B cell (primary cell): ENCODE results near the gene SIRPA. TPM values are rescaled to one million over a fixed set of nuclear protein-coding genes. Genes with fewer than 3 reads are reported as not detected.

Experiments used
- ATAC-seq: fragments of 200-7000 bp; cut with Tn5 transposase; one replicate; pipeline ENCODE4 v1.10.0; 2021; ENCODE audit warnings: low read depth, mild to moderate bottlenecking, moderate number of reproducible peaks, moderate library complexity
- CTCF ChIA-PET: fragments of 350-600 bp; sonication (Branson Sonifier 250); formaldehyde crosslinking; loops from one replicate; lab custom pipeline; 2021; ENCODE audit warnings: antibody characterized with exemption, inconsistent platforms; lab: Charles Lee
- POLR2A ChIA-PET: fragments of 350-600 bp; sonication (Branson Sonifier 250); formaldehyde crosslinking; loops from one replicate; lab custom pipeline; 2021; ENCODE audit warnings: antibody characterized with exemption; lab: Charles Lee
- DNase-seq: peaks from one replicate; pipeline ENCODE4 v3.0.0; 2013
- H2AFZ ChIP-seq: 2 replicates; pipeline ENCODE4 v1.6.1; 2012; ENCODE audit warnings: mild to moderate bottlenecking, low read depth, low read length; ENCODE audit not compliant: insufficient read depth, poor library complexity, severe bottlenecking
- H3K27ac ChIP-seq, 2 donors: 1 replicate in 1 of 2; 2 replicates in 1 of 2; pipeline ENCODE4 v1.5.1; 2012 to 2013; ENCODE audit warnings: low read length in 2 of 2, mild to moderate bottlenecking in 2 of 2, moderate library complexity in 1 of 2
- H3K27me3 ChIP-seq, 4 experiments: fragments of 200-600 bp in 1 of 4; sonication (generic) in 1 of 4; replicated peaks in 1 of 4; 1 replicate in 2 of 4; 2 replicates in 2 of 4; pipeline versions ENCODE4 v1.6.1 to v1.7.0; 2013 to 2016; ENCODE audit warnings: low read length in 3 of 4, mild to moderate bottlenecking in 2 of 4, mixed read lengths in 1 of 4, moderate library complexity in 1 of 4; ENCODE audit not compliant: insufficient read depth in 4 of 4, control insufficient read depth in 3 of 4; ENCODE audit errors: control extremely low read depth in 1 of 4
- H3K36me3 ChIP-seq, 2 experiments: replicated peaks in 1 of 2; 1 replicate in 1 of 2; 2 replicates in 1 of 2; pipeline versions ENCODE4 v1.6.1 to v1.7.1; 2013; ENCODE audit warnings: low read length in 1 of 2; ENCODE audit not compliant: insufficient read depth in 2 of 2, control insufficient read depth in 1 of 2; ENCODE audit errors: control extremely low read depth in 1 of 2, extremely low read depth in 1 of 2
- H3K4me1 ChIP-seq, 2 donors: fragments of 200-600 bp in 1 of 2; sonication (generic) in 1 of 2; 1 replicate in 1 of 2; 2 replicates in 1 of 2; pipeline versions ENCODE4 v1.5.1 to v1.6.1; 2013 to 2017; ENCODE audit warnings: low read length in 2 of 2; ENCODE audit not compliant: control insufficient read depth in 2 of 2, insufficient read depth in 2 of 2
- H3K4me2 ChIP-seq: replicated peaks from 2 replicates; pipeline ENCODE3; 2012; ENCODE audit warnings: mild to moderate bottlenecking, low read depth, low read length; ENCODE audit not compliant: poor library complexity, severe bottlenecking
- H3K4me3 ChIP-seq, 5 experiments: fragments of 200-600 bp in 1 of 5; sonication (generic) in 1 of 5; 1 replicate in 3 of 5; 2 replicates in 2 of 5; pipeline versions ENCODE4 v1.5.1 to v1.7.0; 2011 to 2016; ENCODE audit warnings: low read length in 4 of 5, mild to moderate bottlenecking in 4 of 5, low read depth in 2 of 5, control low read depth in 1 of 5, moderate library complexity in 1 of 5; ENCODE audit not compliant: insufficient read depth in 1 of 5; ENCODE audit errors: control extremely low read depth in 1 of 5, extremely low read depth in 1 of 5
- H3K79me2 ChIP-seq: fragments of 200-600 bp; sonication (generic); one replicate; pipeline ENCODE4 v1.6.0; 2016; ENCODE audit warnings: low read length; ENCODE audit not compliant: control insufficient read depth, insufficient read depth
- H3K9ac ChIP-seq: fragments of 200-600 bp; sonication (generic); 2 replicates; pipeline ENCODE4 v1.6.1; 2017; ENCODE audit warnings: mild to moderate bottlenecking, low read length, moderate library complexity
- H3K9me3 ChIP-seq, 3 donors: one replicate each; pipeline versions ENCODE4 v1.6.1 to v1.7.1; 2013; ENCODE audit warnings: low read length in 2 of 3; ENCODE audit not compliant: control insufficient read depth in 2 of 3, insufficient read depth in 1 of 3; ENCODE audit errors: control extremely low read depth in 1 of 3
- H4K20me1 ChIP-seq: 2 replicates; pipeline ENCODE4 v1.6.0; 2012; ENCODE audit warnings: mild to moderate bottlenecking, low read length; ENCODE audit not compliant: insufficient read depth, control insufficient read depth, poor library complexity, severe bottlenecking
- H3K27ac Mint-ChIP-seq: one replicate; pipeline ENCODE4 v1.8.0; 2021; ENCODE audit warnings: mixed read lengths
- H3K27me3 Mint-ChIP-seq: one replicate; pipeline ENCODE4 v1.8.0; 2021; ENCODE audit warnings: mixed read lengths
- H3K4me1 Mint-ChIP-seq: one replicate; pipeline ENCODE4 v1.8.0; 2021; ENCODE audit warnings: mixed read lengths
- H3K4me3 Mint-ChIP-seq: one replicate; pipeline ENCODE4 v1.8.0; 2021; ENCODE audit warnings: mixed read lengths
- H3K9me3 Mint-ChIP-seq: one replicate; pipeline ENCODE4 v1.8.0; 2022; ENCODE audit warnings: mixed read lengths; ENCODE audit not compliant: insufficient read depth
- EZH2 ChIP-seq: IDR thresholded peaks from 2 replicates; pipeline ENCODE4 v1.6.1; 2012; ENCODE audit warnings: borderline replicate concordance, low read depth, mild to moderate bottlenecking, moderate library complexity, low read length; ENCODE audit not compliant: insufficient read depth, poor library complexity, severe bottlenecking
- WGBS: methylation state at CpG from one replicate; pipeline ENCODE4 v1.1.5; 2013; ENCODE audit warnings: missing lambda C conversion rate; ENCODE audit not compliant: insufficient coverage; 5-methylcytosine and 5-hydroxymethylcytosine counted together
- intact Hi-C: fragments of 100-400 bp; cut with micrococcal nuclease; formaldehyde crosslinking; loops from one replicate; pipeline ENCODE4 v1.10.0; 2022
- polyA plus RNA-seq: library from polyadenylated mRNA; depleted of rRNA; stranded (reverse); fragments of >200 nt; gene quantifications from 2 replicates; pipeline ENCODE4 v1.2.3, GENCODE V29; 2012
- total RNA-seq, 2 donors: library from RNA; stranded (reverse); fragments of 120-200 nt in 1 of 2; gene quantifications; 1 replicate in 1 of 2; 2 replicates in 1 of 2; pipeline versions ENCODE4 v1.2.3 to v1.2.4, GENCODE V29; 2013 to 2022
- TF ChIP-seq, protein P1 (sequence below): fragments of 200-600 bp; IDR thresholded peaks from one replicate; pipeline ENCODE4 v1.8.0; 2022; ENCODE audit warnings: antibody characterized with exemption, mild to moderate bottlenecking

SIRPA gene
- total and polyA plus RNA-seq, 2 donors (not counting 1 experiment from before 2014, with no cell fraction given) = 0.94 to 10.2 TPM

DNA sequence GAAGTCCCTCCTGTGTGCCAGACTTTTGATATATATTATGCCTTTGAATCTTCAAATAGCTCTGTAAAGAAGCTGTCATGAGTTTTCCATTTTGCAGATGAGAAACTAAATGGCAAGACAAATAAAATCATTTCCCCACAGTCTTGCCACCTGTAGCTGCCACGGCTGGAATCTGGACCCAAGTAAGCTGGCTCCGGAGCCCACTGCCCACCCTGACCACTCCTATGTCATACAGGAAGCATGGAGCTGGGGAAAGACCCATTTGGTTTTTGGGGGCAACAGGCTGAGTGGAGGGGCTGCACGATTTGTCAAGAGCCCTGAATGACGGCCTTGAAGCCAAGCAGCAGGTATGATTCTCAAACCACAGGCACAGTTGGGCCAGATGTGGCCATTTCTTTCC, 10.0 kb upstream of the SIRPA start:
- H3K9me3 Mint-ChIP-seq = no peaks in the 10 kb centered on the region
- DNase-seq (no peak), ATAC-seq (no peak)
- H3K27me3 ChIP-seq = peaks cover 0 to 28% (median 12%) of the 10 kb centered on the region in 4 experiments
- H3K27ac Mint-ChIP-seq = peak overlapping the region; percentile 10
- POLR2A ChIA-PET = no interaction called here
- no peak overlapping the region for H2AFZ ChIP-seq
- no peak overlapping the region for H3K27ac ChIP-seq
- H3K36me3 ChIP-seq = no peaks in the 10 kb centered on the region
- WGBS = 80% methylated on average over 2 of the region's 4 CpGs
- no peaks in the 10 kb centered on the region for H3K79me2 ChIP-seq
- TF ChIP-seq EZH2 = no peak
- TF ChIP-seq, protein P1, sequence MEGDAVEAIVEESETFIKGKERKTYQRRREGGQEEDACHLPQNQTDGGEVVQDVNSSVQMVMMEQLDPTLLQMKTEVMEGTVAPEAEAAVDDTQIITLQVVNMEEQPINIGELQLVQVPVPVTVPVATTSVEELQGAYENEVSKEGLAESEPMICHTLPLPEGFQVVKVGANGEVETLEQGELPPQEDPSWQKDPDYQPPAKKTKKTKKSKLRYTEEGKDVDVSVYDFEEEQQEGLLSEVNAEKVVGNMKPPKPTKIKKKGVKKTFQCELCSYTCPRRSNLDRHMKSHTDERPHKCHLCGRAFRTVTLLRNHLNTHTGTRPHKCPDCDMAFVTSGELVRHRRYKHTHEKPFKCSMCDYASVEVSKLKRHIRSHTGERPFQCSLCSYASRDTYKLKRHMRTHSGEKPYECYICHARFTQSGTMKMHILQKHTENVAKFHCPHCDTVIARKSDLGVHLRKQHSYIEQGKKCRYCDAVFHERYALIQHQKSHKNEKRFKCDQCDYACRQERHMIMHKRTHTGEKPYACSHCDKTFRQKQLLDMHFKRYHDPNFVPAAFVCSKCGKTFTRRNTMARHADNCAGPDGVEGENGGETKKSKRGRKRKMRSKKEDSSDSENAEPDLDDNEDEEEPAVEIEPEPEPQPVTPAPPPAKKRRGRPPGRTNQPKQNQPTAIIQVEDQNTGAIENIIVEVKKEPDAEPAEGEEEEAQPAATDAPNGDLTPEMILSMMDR = no peak
- H4K20me1 ChIP-seq = no peaks in the 10 kb centered on the region
- H3K4me3 ChIP-seq = no peak overlapping the region
- peaks cover 29% of the 10 kb centered on the region for H3K4me1 Mint-ChIP-seq
- intact Hi-C loops = no loop called here
- CTCF ChIA-PET = interaction anchor here (0.9 to 1.7 kb wide), 4 partner anchors 13 to 108 kb away, joined by 3 to 4 read pairs (median 3); no protein-coding TSS in a partner anchor
- H3K4me3 Mint-ChIP-seq = no peak overlapping the region
- peaks cover 0 to 25% (median 0%) of the 10 kb centered on the region in 3 donors for H3K9me3 ChIP-seq
- H3K4me2 ChIP-seq = no peak overlapping the region
- peaks cover 14 to 24% of the 10 kb centered on the region in 2 donors for H3K4me1 ChIP-seq
- H3K9ac ChIP-seq = no peak overlapping the region
- H3K27me3 Mint-ChIP-seq = peaks cover 24% of the 10 kb centered on the region

DNA sequence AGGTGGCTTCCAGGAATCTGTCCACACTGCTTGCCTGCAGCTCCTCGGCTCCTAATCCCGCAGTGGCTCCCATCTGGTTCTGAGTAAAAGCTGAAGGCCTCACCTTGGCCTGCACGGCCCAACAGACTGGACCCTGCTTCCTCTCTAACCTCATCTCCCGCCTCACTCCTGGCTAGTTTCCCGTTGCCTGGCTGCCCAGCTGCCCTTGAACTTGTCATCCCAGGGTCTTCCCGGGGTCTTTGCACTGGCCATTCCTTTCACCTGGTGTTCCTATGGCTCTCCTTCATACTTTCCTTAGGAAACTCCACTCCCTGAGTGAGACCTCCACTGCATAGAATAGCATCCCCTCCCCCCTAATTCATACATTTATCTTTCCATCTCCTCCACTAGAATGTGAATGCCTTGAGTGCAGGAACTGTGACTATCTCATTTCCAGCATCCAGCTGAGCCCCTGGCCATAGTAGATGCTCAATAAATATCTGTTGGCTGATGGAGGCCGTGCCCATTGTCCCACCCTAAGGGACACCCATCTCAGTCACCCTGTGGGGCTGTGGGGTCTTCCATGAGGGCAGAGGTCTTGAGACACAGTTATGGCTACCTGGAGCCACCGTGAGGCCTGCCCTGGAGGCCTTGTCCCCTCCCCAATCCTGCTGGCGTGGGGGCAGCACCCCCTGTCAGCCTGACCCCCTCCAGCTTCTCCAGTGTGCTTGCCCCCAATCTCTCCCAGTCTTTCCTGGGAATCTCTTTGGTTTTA, 9.1 kb upstream of the SIRPA start:
- TF ChIP-seq EZH2 = no peak
- TF ChIP-seq, protein P1 = no peak
- no peak for ATAC-seq
- Mint-ChIP-seq H3K4me1 (peaks cover 23% of the 10 kb centered on the region), H3K27ac (no peak overlapping the region), H3K27me3 (peaks cover 24% of the 10 kb centered on the region), H3K9me3 (no peaks in the 10 kb centered on the region), H3K4me3 (no peak overlapping the region)
- CTCF ChIA-PET = interaction anchor here (0.9 to 1.7 kb wide), 4 partner anchors 12 to 109 kb away, joined by 3 to 4 read pairs (median 3); no protein-coding TSS in a partner anchor
- WGBS = 89% methylated on average over 9 of the region's 9 CpGs
- no peak for DNase-seq
- Histone ChIP-seq H3K9ac (no peak overlapping the region), H3K9me3 (peaks cover 0 to 22% (median 0%) of the 10 kb centered on the region in 3 donors), H3K27ac (no peak overlapping the region), H3K79me2 (no peaks in the 10 kb centered on the region), H3K4me3 (no peak overlapping the region), H3K36me3 (no peaks in the 10 kb centered on the region), H2AFZ (no peak overlapping the region), H3K4me2 (no peak overlapping the region), H3K27me3 (peaks cover 0 to 28% (median 12%) of the 10 kb centered on the region in 4 experiments), H4K20me1 (no peaks in the 10 kb centered on the region), H3K4me1 (peaks cover 14 to 24% of the 10 kb centered on the region in 2 donors)
- POLR2A ChIA-PET = interaction anchor here (0.7 kb wide), 1 partner anchor 48 kb away, joined by 3 read pairs; no protein-coding TSS in a partner anchor
- intact Hi-C loops = no loop called here
